OCI-LY7 (cell line): ENCODE data around the gene SPRYD4. TPM values are rescaled to one million over a fixed set of nuclear protein-coding genes. Genes with fewer than 3 reads are reported as not detected.

Experiments used
- BruUV-seq: library from RNA; stranded (reverse); fragments of 400-500 nt; replicated peaks from 2 replicates; lab custom pipeline; 2021; lab: Mats Ljungman, UMichigan
- CTCF ChIA-PET: fragments of 300-600 bp; sonication (Branson Sonifier 250); formaldehyde crosslinking; loops from one replicate; lab custom pipeline; 2022; ENCODE audit warnings: antibody characterized with exemption; ENCODE audit not compliant: unreplicated experiment; lab: Charles Lee
- POLR2A ChIA-PET: fragments of 300-600 bp; sonication (Branson Sonifier 250); formaldehyde crosslinking; loops from one replicate; lab custom pipeline; 2022; ENCODE audit warnings: antibody characterized with exemption; lab: Charles Lee
- DNase-seq: peaks from one replicate; pipeline ENCODE4 v3.0.0-alpha.2; 2015; ENCODE audit warnings: low spot score
- H2AFZ ChIP-seq: fragments of 200-600 bp; sonication (generic), shearing (Covaris generic); 2 replicates; pipeline ENCODE4 v1.6.1; 2014; ENCODE audit warnings: mild to moderate bottlenecking, antibody characterized with exemption, low read length, moderate library complexity
- H3K27ac ChIP-seq: fragments of 200-600 bp; sonication (generic); 2 replicates; pipeline ENCODE4 v1.5.1; 2014; ENCODE audit warnings: mixed run types, low read depth, mild to moderate bottlenecking, moderate library complexity, low read length, inconsistent platforms; ENCODE audit not compliant: poor library complexity, severe bottlenecking
- H3K36me3 ChIP-seq: fragments of 200-600 bp; sonication (generic); 2 replicates; pipeline ENCODE4 v1.6.1; 2014; ENCODE audit warnings: mild to moderate bottlenecking, antibody characterized with exemption, low read length, moderate library complexity, mixed read lengths; ENCODE audit not compliant: insufficient read depth
- H3K4me1 ChIP-seq: fragments of 200-600 bp; sonication (generic); 2 replicates; pipeline ENCODE4 v1.5.1; 2014; ENCODE audit warnings: mild to moderate bottlenecking, low read length; ENCODE audit not compliant: insufficient read depth, poor library complexity, severe bottlenecking
- H3K4me2 ChIP-seq: fragments of 200-600 bp; sonication (generic); 2 replicates; pipeline ENCODE4 v1.6.1; 2014; ENCODE audit warnings: mild to moderate bottlenecking, low read length
- H3K4me3 ChIP-seq: fragments of 200-600 bp; sonication (generic); 2 replicates; pipeline ENCODE4 v1.5.1; 2014; ENCODE audit warnings: mild to moderate bottlenecking, low read depth, low read length; ENCODE audit not compliant: poor library complexity, severe bottlenecking
- H3K79me2 ChIP-seq: fragments of 200-600 bp; sonication (generic); 2 replicates; pipeline ENCODE4 v1.6.1; 2016; ENCODE audit warnings: low read depth, mild to moderate bottlenecking, low read length, moderate library complexity, mixed read lengths; ENCODE audit not compliant: insufficient read depth
- H3K9me2 ChIP-seq: fragments of 200-600 bp; sonication (generic); 2 replicates; pipeline ENCODE4 v1.6.1; 2016; ENCODE audit warnings: mild to moderate bottlenecking, low read length, mixed read lengths; ENCODE audit not compliant: insufficient read depth
- H3K9me3 ChIP-seq: fragments of 200-600 bp; sonication (generic); 2 replicates; pipeline ENCODE4 v1.6.1; 2014; ENCODE audit warnings: mild to moderate bottlenecking, mixed run types, low read length, mixed read lengths
- H4K20me1 ChIP-seq: fragments of 200-600 bp; sonication (generic); 2 replicates; pipeline ENCODE4 v1.6.1; 2014; ENCODE audit warnings: mild to moderate bottlenecking, antibody characterized with exemption, low read length, moderate library complexity, mixed read lengths; ENCODE audit not compliant: insufficient read depth
- CTCF ChIP-seq: fragments of 200-600 bp; sonication (generic); conservative IDR thresholded peaks from 2 replicates; pipeline ENCODE4 v1.5.1; 2014; ENCODE audit warnings: mild to moderate bottlenecking, antibody characterized with exemption, low read length, moderate library complexity, mixed read lengths
- EZH2phosphoT487 ChIP-seq: fragments of 200-600 bp; sonication (generic); IDR thresholded peaks from 2 replicates; pipeline ENCODE4 v1.6.1; 2018; ENCODE audit warnings: low read depth, borderline replicate concordance, mild to moderate bottlenecking, mixed run types, antibody characterized with exemption, low read length, moderate library complexity, mixed read lengths
- intact Hi-C: fragments of 100-400 bp; cut with micrococcal nuclease; formaldehyde crosslinking; loops from one replicate; pipeline ENCODE4 v1.10.0; 2022; ENCODE audit not compliant: unreplicated experiment
- total RNA-seq, 2 experiments: library from RNA; depleted of rRNA in 1 of 2; stranded (reverse); fragments of >200 nt in 1 of 2; shearing (Covaris generic) in 1 of 2; gene quantifications; 2 replicates each; pipeline ENCODE4 v1.2.3, GENCODE V29; 2014 to 2022

SPRYD4 gene
- total RNA-seq, 2 experiments from 2014 or later, result 5.9 to 7.5 TPM

- Histone ChIP-seq H2AFZ (peak overlapping the region; percentile 87; the same call in 1 of the 2 replicates), H3K9me2 (no peaks in the 10 kb centered on the region), H3K36me3 (no peaks in the 10 kb centered on the region), H3K27ac (no peak overlapping the region), H4K20me1 (no peaks in the 10 kb centered on the region), H3K79me2 (no peaks in the 10 kb centered on the region), H3K4me2 (no peak overlapping the region), H3K4me3 (no peak overlapping the region), H3K4me1 (peaks cover 49% of the 10 kb centered on the region), H3K9me3 (no peaks in the 10 kb centered on the region)
- ChIA-PET CTCF (no interaction called here), POLR2A (interaction anchor here (0.9 to 7.4 kb wide), 8 partner anchors 14 to 236 kb away, joined by 3 to 98 read pairs (median 13); partner anchors contain the start of genes CNPY2, IL23A, PAN2 and STAT2)
- no TSS peak for BruUV-seq
- TF ChIP-seq CTCF (no peak), EZH2phosphoT487 (no peak)
- intact Hi-C loops, result no loop called here
- DNase-seq, result no peak
Observed at GRCh38 chr12:56462565-56462964, 5.8 kb upstream of the SPRYD4 start.

- Histone ChIP-seq H3K4me1 (peaks cover 14% of the 10 kb centered on the region), H3K36me3 (peaks cover 45% of the 10 kb centered on the region), H3K27ac (peak overlapping the region; percentile 76), H3K9me3 (no peaks in the 10 kb centered on the region), H3K9me2 (no peaks in the 10 kb centered on the region), H3K79me2 (peaks cover 30% of the 10 kb centered on the region; the same call in 1 of the 2 replicates), H4K20me1 (no peaks in the 10 kb centered on the region), H3K4me3 (peak overlapping the region; percentile 89), H3K4me2 (peak overlapping the region; percentile 89), H2AFZ (peak overlapping the region; percentile 83; the same call in 1 of the 2 replicates)
- BruUV-seq, result no TSS peak
- peak; percentile 26 for DNase-seq
- ChIA-PET POLR2A (interaction anchor here (0.5 to 2.1 kb wide), 4 partner anchors 109 to 369 kb away, joined by 3 to 6 read pairs (median 5); partner anchors contain the start of genes IL23A and STAT2), CTCF (interaction anchor here (0.5 to 1.2 kb wide), 4 partner anchors 8 to 262 kb away, joined by 3 read pairs; partner anchors contain the start of gene CNPY2)
- intact Hi-C loops, result no loop called here
- TF ChIP-seq CTCF (no peak), EZH2phosphoT487 (no peak)
Observed at GRCh38 chr12:56469007-56469930, 891 bp downstream of the SPRYD4 start.
